ENCODE measurements around the gene TUBA1B.
A peak's percentile ranks its signal among the peaks of the same experiment; 100 is the strongest.
"Not testable (repeated sequence)": the region's sequence is repeated elsewhere in the genome, so short reads cannot be mapped to it uniquely, and the experiment has no call there.

The TUBA1B gene

GRCh38 chr12:49131051-49131893 is at the start of gene TUBA1B:
TSS of gene TUBA1B (minus strand) at chr12:49131395. CDS start at chr12:49131300, 95 bp downstream.
- peak; percentile 90 for DNase-seq (ENCODE audit: low read depth, low spot score)

- no peak for DNase-seq (ENCODE audit: low read depth, low spot score)
Measured at GRCh38 chr12:49174218-49174617, 43.0 kb upstream of the TUBA1B start.

- DNase-seq (ENCODE audit: low read depth, low spot score): no peak
Measured at GRCh38 chr12:49170924-49171323, 39.7 kb upstream of the TUBA1B start.

GRCh38 chr12:49165114-49165513 is 33.9 kb upstream of the TUBA1B start:
- DNase-seq (ENCODE audit: low read depth, low spot score): no peak

- DNase-seq (ENCODE audit: low read depth, low spot score): not testable (repeated sequence)
Measured at GRCh38 chr12:49161901-49162300, 30.7 kb upstream of the TUBA1B start.

GRCh38 chr12:49161092-49161795 is 30.0 kb upstream of the TUBA1B start:
- DNase-seq (ENCODE audit: low read depth, low spot score): no peak

- DNase-seq (ENCODE audit: low read depth, low spot score): no peak
Measured at GRCh38 chr12:49160399-49160798, 29.2 kb upstream of the TUBA1B start.

GRCh38 chr12:49154221-49154620 is 23.0 kb upstream of the TUBA1B start:
- DNase-seq (ENCODE audit: low read depth, low spot score): no peak

GRCh38 chr12:49147384-49147783 is 16.2 kb upstream of the TUBA1B start:
- DNase-seq (ENCODE audit: low read depth, low spot score): no peak

GRCh38 chr12:49146406-49146805 is 15.2 kb upstream of the TUBA1B start:
- DNase-seq (ENCODE audit: low read depth, low spot score): no peak

GRCh38 chr12:49144384-49144783 is 13.2 kb upstream of the TUBA1B start:
- DNase-seq (ENCODE audit: low read depth, low spot score): no peak

GRCh38 chr12:49138999-49139398 is 7.8 kb upstream of the TUBA1B start:
- DNase-seq (ENCODE audit: low read depth, low spot score): no peak

- no peak for DNase-seq (ENCODE audit: low read depth, low spot score)
Measured at GRCh38 chr12:49138587-49138986, 7.4 kb upstream of the TUBA1B start.

GRCh38 chr12:49137476-49137875 is 6.3 kb upstream of the TUBA1B start:
- no peak for DNase-seq (ENCODE audit: low read depth, low spot score)

- DNase-seq (ENCODE audit: low read depth, low spot score): not testable (repeated sequence)
Measured at GRCh38 chr12:49136997-49137396, 5.8 kb upstream of the TUBA1B start.

- DNase-seq (ENCODE audit: low read depth, low spot score): no peak
Measured at GRCh38 chr12:49133590-49133989, 2.4 kb upstream of the TUBA1B start.

- no peak for DNase-seq (ENCODE audit: low read depth, low spot score)
Measured at GRCh38 chr12:49133014-49133413, 1.8 kb upstream of the TUBA1B start.

- no peak for DNase-seq (ENCODE audit: low read depth, low spot score)
Measured at GRCh38 chr12:49131894-49132461, 783 bp upstream of the TUBA1B start.

GRCh38 chr12:49130151-49131050 is 794 bp downstream of the TUBA1B start:
- DNase-seq (ENCODE audit: low read depth, low spot score): peak; percentile 96

- DNase-seq (ENCODE audit: low read depth, low spot score): no peak
Measured at GRCh38 chr12:49129332-49130150, 1.7 kb downstream of the TUBA1B start.

- DNase-seq (ENCODE audit: low read depth, low spot score): not testable (repeated sequence)
Measured at GRCh38 chr12:49127971-49128370, 3.2 kb downstream of the TUBA1B start.

All from ELF-1 (cell line).